HEK293 (cell line): ENCODE measurements around the gene SERINC5.
A peak's percentile ranks its signal among the peaks of the same experiment; 100 is the strongest.

Source experiments
- CTCF ChIA-PET: fragments of 350-600 bp; formaldehyde crosslinking; extraction: SDS; loops from one replicate; lab custom pipeline; 2021; ENCODE audit warnings: antibody characterized with exemption; lab: Yijun Ruan, JAX
- POLR2A ChIA-PET: fragments of 300-600 bp; formaldehyde crosslinking; extraction: SDS; loops from one replicate; lab custom pipeline; 2020; ENCODE audit warnings: antibody characterized with exemption, inconsistent platforms; lab: Yijun Ruan, JAX
- H3K27ac ChIP-seq: fragments of 200-500 bp; sonication (Bioruptor generic); 2 replicates; pipeline ENCODE4 v1.5.1; 2014; ENCODE audit warnings: low read depth, low read length, control low read depth, inconsistent platforms; ENCODE audit errors: extremely low read depth
- H3K36me3 ChIP-seq, 2 experiments: fragments of 200-500 bp in 1 of 2; sonication (Bioruptor generic) in 1 of 2; 1 replicate in 1 of 2; 2 replicates in 1 of 2; pipeline ENCODE4 v1.5.1; 2014 to 2017; ENCODE audit warnings: inconsistent platforms in 2 of 2, low read length in 2 of 2; ENCODE audit not compliant: control insufficient read depth in 2 of 2, insufficient read depth in 1 of 2
- H3K4me1 ChIP-seq: fragments of 200-500 bp; sonication (Bioruptor generic); 2 replicates; pipeline ENCODE4 v1.5.1; 2014; ENCODE audit warnings: mild to moderate bottlenecking, low read length, inconsistent platforms; ENCODE audit not compliant: control insufficient read depth, insufficient read depth
- H3K4me3 ChIP-seq: 2 replicates; pipeline ENCODE4 v1.5.1; 2011; ENCODE audit warnings: low read depth, mild to moderate bottlenecking, control low read depth, low read length, moderate library complexity
- H3K9me3 ChIP-seq: fragments of 200-500 bp; sonication (Bioruptor generic); 2 replicates; pipeline ENCODE4 v1.5.1; 2014; ENCODE audit warnings: low read depth, low read length, inconsistent platforms; ENCODE audit not compliant: control insufficient read depth, insufficient read depth
- BCL11B ChIP-seq: fragments of 450-650 bp; formaldehyde crosslinking; IDR thresholded peaks from 2 replicates; pipeline ENCODE4 v1.5.1; 2016; ENCODE audit warnings: low read depth, missing biosample characterization, missing genetic modification characterization
- FEZF1 ChIP-seq: fragments of 450-650 bp; formaldehyde crosslinking; IDR thresholded peaks from 2 replicates; pipeline ENCODE4 v1.5.1; 2016; ENCODE audit warnings: missing biosample characterization, missing genetic modification characterization
- MEIS1 ChIP-seq: sonication (generic); formaldehyde crosslinking; IDR thresholded peaks from 2 replicates; pipeline ENCODE4 v1.8.1; 2022; ENCODE audit warnings: missing genetic modification reagents, mild to moderate bottlenecking, borderline replicate concordance
- OVOL3 ChIP-seq: fragments of 450-650 bp; formaldehyde crosslinking; IDR thresholded peaks from 2 replicates; pipeline ENCODE4 v1.5.1; 2016; ENCODE audit warnings: missing biosample characterization, missing genetic modification characterization
- PBX3 ChIP-seq: sonication (generic); formaldehyde crosslinking; IDR thresholded peaks from 2 replicates; pipeline ENCODE4 v1.8.1; 2022; ENCODE audit warnings: mild to moderate bottlenecking, moderate library complexity, missing genetic modification reagents
- RBAK ChIP-seq: fragments of 450-650 bp; formaldehyde crosslinking; IDR thresholded peaks from 2 replicates; pipeline ENCODE4 v1.5.1; 2016; ENCODE audit warnings: missing biosample characterization, missing genetic modification characterization
- ZBTB1 ChIP-seq: fragments of 450-650 bp; formaldehyde crosslinking; IDR thresholded peaks from 2 replicates; pipeline ENCODE4 v1.5.1; 2016; ENCODE audit warnings: missing biosample characterization, missing genetic modification characterization
- ZNF10 ChIP-seq: fragments of 450-650 bp; formaldehyde crosslinking; IDR thresholded peaks from 2 replicates; pipeline ENCODE4 v1.5.1; 2017; ENCODE audit warnings: missing biosample characterization, missing genetic modification characterization
- ZNF138 ChIP-seq: fragments of 450-650 bp; formaldehyde crosslinking; IDR thresholded peaks from 2 replicates; pipeline ENCODE4 v1.5.1; 2016; ENCODE audit warnings: missing biosample characterization, missing genetic modification characterization, borderline replicate concordance
- ZNF175 ChIP-seq: fragments of 450-650 bp; formaldehyde crosslinking; IDR thresholded peaks from 2 replicates; pipeline ENCODE4 v1.5.1; 2016; ENCODE audit warnings: missing biosample characterization, missing genetic modification characterization
- ZNF274 ChIP-seq, 2 experiments: fragments of 200-500 bp in 1 of 2; fragments of 450-650 bp in 1 of 2; sonication (Bioruptor generic) in 1 of 2; formaldehyde crosslinking in 1 of 2; IDR thresholded peaks; 2 replicates each; pipeline versions ENCODE4 v1.5.1 to v1.6.1; 2014 to 2016; ENCODE audit warnings: borderline replicate concordance in 1 of 2, inconsistent platforms in 1 of 2, low read length in 1 of 2, missing biosample characterization in 1 of 2, missing genetic modification characterization in 1 of 2
- ZNF302 ChIP-seq: fragments of 450-650 bp; formaldehyde crosslinking; IDR thresholded peaks from 2 replicates; pipeline ENCODE4 v1.5.1; 2016; ENCODE audit warnings: missing biosample characterization, missing genetic modification characterization, low read depth
- ZNF449 ChIP-seq: fragments of 450-650 bp; formaldehyde crosslinking; IDR thresholded peaks from 2 replicates; pipeline ENCODE4 v1.5.1; 2017; ENCODE audit warnings: missing biosample characterization, mild to moderate bottlenecking, missing genetic modification characterization, moderate library complexity
- ZNF558 ChIP-seq: fragments of 450-650 bp; formaldehyde crosslinking; IDR thresholded peaks from 2 replicates; pipeline ENCODE4 v1.5.1; 2016; ENCODE audit warnings: missing biosample characterization, missing genetic modification characterization
- ZNF560 ChIP-seq: fragments of 450-650 bp; formaldehyde crosslinking; IDR thresholded peaks from 2 replicates; pipeline ENCODE4 v1.5.1; 2017; ENCODE audit warnings: missing biosample characterization, missing genetic modification characterization, borderline replicate concordance
- ZNF704 ChIP-seq: fragments of 450-650 bp; formaldehyde crosslinking; IDR thresholded peaks from 2 replicates; pipeline ENCODE4 v1.5.1; 2016; ENCODE audit warnings: missing biosample characterization, missing genetic modification characterization
- ZSCAN16 ChIP-seq: fragments of 450-650 bp; formaldehyde crosslinking; IDR thresholded peaks from 2 replicates; pipeline ENCODE4 v1.5.1; 2016; ENCODE audit warnings: missing biosample characterization, missing genetic modification characterization

SERINC5 gene

GRCh38 chr5:80119372-80119771 lies 136.5 kb downstream of the SERINC5 start:
- Histone ChIP-seq H3K4me1 (no peaks in the 10 kb centered on the region), H3K27ac (no peak overlapping the region), H3K36me3 (no peaks in the 10 kb centered on the region), H3K9me3 (no peaks in the 10 kb centered on the region)
- CTCF ChIA-PET, result no interaction called here
- POLR2A ChIA-PET, result no interaction called here
- TF ChIP-seq MEIS1 (CRISPR knock-in tag), result no peak
- no peak for TF ChIP-seq PBX3 (CRISPR knock-in tag)
- no peak for TF ChIP-seq RBAK
- TF ChIP-seq OVOL3 (tag by site-specific recombination), result no peak
- TF ChIP-seq ZNF175 (tag by site-specific recombination), result no peak
- no peak for TF ChIP-seq ZNF558
- TF ChIP-seq BCL11B (tag by site-specific recombination), result no peak
- TF ChIP-seq ZNF10, result no peak
- TF ChIP-seq ZNF274 (IDR thresholded peaks at IDR 0.05; ENCODE audit: low read length), result no peak
- TF ChIP-seq ZNF274 (tag by site-specific recombination; IDR thresholded peaks at IDR 0.05; ENCODE audit: borderline replicate concordance), result no peak
- no peak for TF ChIP-seq FEZF1 (tag by site-specific recombination)
- TF ChIP-seq, all 188 proteins: peak for 0
- no peak overlapping the region for H3K4me3 ChIP-seq

- no peaks in the 10 kb centered on the region for H3K4me1 ChIP-seq
- TF ChIP-seq ZNF302 (tag by site-specific recombination) (no peak), ZNF138 (tag by site-specific recombination) (no peak), ZNF560 (no peak), ZBTB1 (no peak), ZSCAN16 (tag by site-specific recombination) (no peak)
- H3K4me3 ChIP-seq, result no peak overlapping the region
- H3K27ac ChIP-seq, result no peak overlapping the region
- POLR2A ChIA-PET, result no interaction called here
- CTCF ChIA-PET, result interaction anchor here (0.7 kb wide), 1 partner anchor 1093 kb away, joined by 4 read pairs; no protein-coding TSS in a partner anchor
- no peaks in the 10 kb centered on the region for H3K9me3 ChIP-seq
- H3K36me3 ChIP-seq, result no peaks in the 10 kb centered on the region
Measured at GRCh38 chr5:80117446-80117845, 138.4 kb downstream of the SERINC5 start.

GRCh38 chr5:80116465-80116864 lies 139.4 kb downstream of the SERINC5 start:
- Histone ChIP-seq H3K4me1 (no peaks in the 10 kb centered on the region), H3K4me3 (no peak overlapping the region), H3K27ac (no peak overlapping the region), H3K36me3 (no peaks in the 10 kb centered on the region), H3K9me3 (no peaks in the 10 kb centered on the region)
- ChIA-PET POLR2A (interaction anchor here (0.6 to 1.1 kb wide), 2 partner anchors 23 to 1645 kb away, joined by 3 to 4 read pairs; no protein-coding TSS in a partner anchor), CTCF (interaction anchor here (0.5 to 0.6 kb wide), 2 partner anchors 13 to 428 kb away, joined by 3 to 6 read pairs; no protein-coding TSS in a partner anchor)
- no peak for TF ChIP-seq ZNF704 (tag by site-specific recombination)
- TF ChIP-seq ZNF449 (tag by site-specific recombination), result peak; percentile 55; the same call in 1 of the 2 replicates
